Transverse colon (tissue), 4 donors: ENCODE measurements around the gene ANKRD33B.

Source experiments
- EP300 ChIP-seq: sonication (generic); formaldehyde crosslinking; IDR thresholded peaks from one replicate; pipeline ENCODE4 v1.6.1; 2017; ENCODE audit warnings: antibody characterized with exemption, low read depth
- POLR2A ChIP-seq: fragments of 450-650 bp; IDR thresholded peaks from one replicate; pipeline ENCODE4 v1.6.1; 2016; ENCODE audit warnings: antibody characterized with exemption, mild to moderate bottlenecking, moderate library complexity
- POLR2AphosphoS5 ChIP-seq, 3 donors: sonication (generic); formaldehyde crosslinking; IDR thresholded peaks; one replicate each; pipeline ENCODE4 v1.6.1; 2016; ENCODE audit warnings: antibody characterized with exemption in 3 of 3
- TF ChIP-seq, protein P1 (sequence below), 5 experiments: fragments of 200-600 bp in 3 of 5; fragments of 450-650 bp in 2 of 5; sonication (generic) in 3 of 5; IDR thresholded peaks; 1 replicate in 2 of 5; 2 replicates in 3 of 5; pipeline ENCODE4 v1.5.1; 2016 to 2017; ENCODE audit warnings: antibody characterized with exemption in 5 of 5, inconsistent platforms in 3 of 5, mild to moderate bottlenecking in 2 of 5, moderate library complexity in 1 of 5

DNA sequence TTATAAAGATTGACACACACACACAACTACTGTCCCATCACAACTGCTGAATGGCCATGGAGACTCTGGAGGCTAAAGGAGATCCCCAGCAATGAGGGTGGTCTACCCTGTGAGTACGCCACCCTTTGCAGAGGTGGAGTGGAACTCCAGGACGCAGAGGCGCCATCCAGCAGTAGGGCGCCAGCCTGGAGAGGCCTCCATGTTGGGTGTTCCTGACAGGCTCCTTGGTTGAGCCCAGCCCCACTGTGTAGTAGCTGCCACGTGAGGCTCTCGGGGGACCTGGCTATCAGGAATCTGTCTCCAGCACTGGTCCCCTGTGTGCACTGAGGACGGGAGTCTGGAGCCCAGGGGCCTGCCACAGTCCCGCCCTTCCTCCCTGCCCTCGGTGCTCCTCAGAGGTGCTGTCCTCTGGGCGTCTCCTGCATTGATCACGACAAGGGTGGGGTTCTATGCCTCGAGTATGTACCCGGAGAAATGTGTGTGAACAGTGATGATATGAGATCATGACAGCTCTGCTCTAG is 124.8 kb downstream of the ANKRD33B start:
- TF ChIP-seq POLR2AphosphoS5 (IDR thresholded peaks at IDR 0.05) (no peak), POLR2A (no peak), EP300 (no peak)
- TF ChIP-seq, protein P1, sequence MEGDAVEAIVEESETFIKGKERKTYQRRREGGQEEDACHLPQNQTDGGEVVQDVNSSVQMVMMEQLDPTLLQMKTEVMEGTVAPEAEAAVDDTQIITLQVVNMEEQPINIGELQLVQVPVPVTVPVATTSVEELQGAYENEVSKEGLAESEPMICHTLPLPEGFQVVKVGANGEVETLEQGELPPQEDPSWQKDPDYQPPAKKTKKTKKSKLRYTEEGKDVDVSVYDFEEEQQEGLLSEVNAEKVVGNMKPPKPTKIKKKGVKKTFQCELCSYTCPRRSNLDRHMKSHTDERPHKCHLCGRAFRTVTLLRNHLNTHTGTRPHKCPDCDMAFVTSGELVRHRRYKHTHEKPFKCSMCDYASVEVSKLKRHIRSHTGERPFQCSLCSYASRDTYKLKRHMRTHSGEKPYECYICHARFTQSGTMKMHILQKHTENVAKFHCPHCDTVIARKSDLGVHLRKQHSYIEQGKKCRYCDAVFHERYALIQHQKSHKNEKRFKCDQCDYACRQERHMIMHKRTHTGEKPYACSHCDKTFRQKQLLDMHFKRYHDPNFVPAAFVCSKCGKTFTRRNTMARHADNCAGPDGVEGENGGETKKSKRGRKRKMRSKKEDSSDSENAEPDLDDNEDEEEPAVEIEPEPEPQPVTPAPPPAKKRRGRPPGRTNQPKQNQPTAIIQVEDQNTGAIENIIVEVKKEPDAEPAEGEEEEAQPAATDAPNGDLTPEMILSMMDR (IDR thresholded peaks at IDR 0.05) = no peak
